GM12878 (cell line): ENCODE results near the gene TRIM46. TPM values are rescaled to one million over a fixed set of nuclear protein-coding genes. Genes with fewer than 3 reads are reported as not detected.

Source experiments
- ATAC-seq: fragments of 200-7000 bp; cut with Tn5 transposase; 3 replicates; pipeline ENCODE4 v1.9.1; 2020; ENCODE audit warnings: mild to moderate bottlenecking, moderate library complexity
- BruUV-seq: library from RNA; stranded (reverse); fragments of 400-500 nt; replicated peaks from 2 replicates; lab custom pipeline; 2021; lab: Mats Ljungman, UMichigan
- CTCF ChIA-PET: fragments of 300-600 bp; sonication (Branson Sonifier 250); formaldehyde crosslinking; extraction: SDS; loops from one replicate; lab custom pipeline; 2021; ENCODE audit warnings: inconsistent platforms; lab: Yijun Ruan, JAX
- POLR2A ChIA-PET: fragments of 350-600 bp; formaldehyde crosslinking; extraction: SDS; loops from one replicate; lab custom pipeline; 2021; ENCODE audit warnings: inconsistent platforms; lab: Charles Lee
- RAD21 ChIA-PET: fragments of 300-600 bp; sonication (Branson Sonifier 250); formaldehyde crosslinking; loops from one replicate; lab custom pipeline; 2023; ENCODE audit warnings: antibody characterized with exemption; ENCODE audit not compliant: unreplicated experiment; lab: Charles Lee
- SMC1A ChIA-PET: fragments of 300-600 bp; sonication (Branson Sonifier 250); formaldehyde crosslinking; loops from one replicate; lab custom pipeline; 2023; ENCODE audit not compliant: unreplicated experiment, uncharacterized antibody; lab: Charles Lee
- DNase-seq: peaks from one replicate; pipeline ENCODE4 v3.0.0-alpha.2; 2011; ENCODE audit warnings: low read depth, low spot score
- FAIRE-seq: peaks from 3 replicates; lab custom pipeline; 2011; peaks lifted over from hg19 to GRCh38; lab: Jason Lieb, UNC
- H2AFZ ChIP-seq: 2 replicates; pipeline ENCODE4 v1.6.0; 2011; ENCODE audit warnings: low read depth, low read length, control low read depth; ENCODE audit not compliant: control insufficient read depth
- H3K27ac ChIP-seq: 2 replicates; pipeline ENCODE4 v1.5.1; 2011; ENCODE audit warnings: control low read depth; ENCODE audit not compliant: control insufficient read depth, insufficient read depth
- H3K27me3 ChIP-seq, 2 experiments: replicated peaks in 1 of 2; 2 replicates each; pipeline versions ENCODE4 v1.6.0 to v1.6.1; 2011; ENCODE audit warnings: low read length in 1 of 2; ENCODE audit not compliant: control insufficient read depth in 2 of 2, insufficient read depth in 2 of 2
- H3K36me3 ChIP-seq, 2 experiments: 2 replicates each; pipeline ENCODE4 v1.5.1; 2011; ENCODE audit warnings: low read length in 1 of 2; ENCODE audit not compliant: control insufficient read depth in 2 of 2, insufficient read depth in 2 of 2
- H3K4me1 ChIP-seq: 2 replicates; pipeline ENCODE4 v1.6.1; 2011; ENCODE audit warnings: mild to moderate bottlenecking, low read length, moderate library complexity, mixed read lengths; ENCODE audit not compliant: control insufficient read depth, insufficient read depth
- H3K4me2 ChIP-seq: 2 replicates; pipeline ENCODE4 v1.6.0; 2011; ENCODE audit warnings: control low read depth; ENCODE audit not compliant: control insufficient read depth, insufficient read depth
- H3K4me3 ChIP-seq: fragments of 200-600 bp; sonication (generic); 2 replicates; pipeline ENCODE4 v1.5.1; 2016
- H3K79me2 ChIP-seq: 2 replicates; pipeline ENCODE4 v1.6.0; 2011; ENCODE audit warnings: low read length; ENCODE audit not compliant: control insufficient read depth, insufficient read depth
- H3K9ac ChIP-seq: 2 replicates; pipeline ENCODE4 v1.8.0; 2011; ENCODE audit warnings: low read length, control low read depth, mixed read lengths; ENCODE audit not compliant: control insufficient read depth, insufficient read depth
- H3K9me3 ChIP-seq: replicated peaks from 3 replicates; pipeline ENCODE4 v1.5.1; 2011; ENCODE audit warnings: mild to moderate bottlenecking, low read length; ENCODE audit not compliant: control insufficient read depth, insufficient read depth
- H4K20me1 ChIP-seq: 2 replicates; pipeline ENCODE4 v1.6.0; 2011; ENCODE audit not compliant: control insufficient read depth, insufficient read depth
- NFIC ChIP-seq: IDR thresholded peaks from 2 replicates; pipeline ENCODE4 v1.6.1; 2012; ENCODE audit warnings: low read depth, mild to moderate bottlenecking, inconsistent platforms, low read length, moderate library complexity
- RAD21 ChIP-seq: IDR thresholded peaks from 2 replicates; pipeline ENCODE4 v1.6.1; 2011; ENCODE audit warnings: mild to moderate bottlenecking, low read depth, low read length, moderate library complexity; ENCODE audit not compliant: insufficient read depth
- RAD51 ChIP-seq: fragments of 450-650 bp; IDR thresholded peaks from 2 replicates; pipeline ENCODE4 v1.6.1; 2016; ENCODE audit warnings: moderate library complexity, mild to moderate bottlenecking, inconsistent platforms
- TCF3 ChIP-seq: IDR thresholded peaks from 2 replicates; pipeline ENCODE4 v1.6.1; 2012; ENCODE audit warnings: low read depth, mild to moderate bottlenecking, low read length, borderline replicate concordance; ENCODE audit not compliant: insufficient read depth
- WGBS: methylation state at CpG from one replicate; pipeline ENCODE4 v1.1.6; 2016; ENCODE audit warnings: low lambda C conversion rate; ENCODE audit not compliant: insufficient replicate concordance, insufficient coverage; ENCODE audit errors: missing lambda C conversion rate; 5-methylcytosine and 5-hydroxymethylcytosine counted together
- in situ Hi-C: fragments of 300-500 bp; cut with MboI; formaldehyde crosslinking; loops from 9 replicates; pipeline ENCODE4 v1.14.3; 2018; ENCODE audit warnings: mixed read lengths
- intact Hi-C: fragments of 100-400 bp; cut with micrococcal nuclease; formaldehyde crosslinking; loops from one replicate; pipeline ENCODE4 v1.14.2; 2022; ENCODE audit not compliant: unreplicated experiment
- polyA plus RNA-seq, 11 experiments: library from polyadenylated mRNA; depleted of rRNA in 4 of 11; unstranded in 6 of 11; stranded (reverse) in 5 of 11; fragments of >200 nt; fragmentation: Nextera tagmentation in 4 of 11; fragmentation: Illumina TruSeq in 1 of 11; extraction: Ambion mirVana in 4 of 11; extraction: Trizol in 1 of 11; gene quantifications; 1 replicate in 1 of 11; 2 replicates in 10 of 11; pipeline versions ENCODE4 v1.2.1 to v1.2.3, GENCODE V29; 2011 to 2016; ENCODE audit warnings: inconsistent platforms in 2 of 11, missing spikeins in 2 of 11, low read depth in 1 of 11
- total RNA-seq, 4 experiments: library from RNA; depleted of rRNA in 3 of 4; stranded (reverse); fragments of >200 nt in 3 of 4; fragmentation: Illumina TruSeq in 1 of 4; extraction: Trizol in 1 of 4; gene quantifications; 2 replicates each; pipeline versions ENCODE4 v1.2.1 to v1.2.3, GENCODE V29; 2013 to 2021
- TF ChIP-seq, protein P1 (sequence below): fragments of 450-650 bp; formaldehyde crosslinking; IDR thresholded peaks from 2 replicates; pipeline ENCODE4 v1.4.0; 2022; ENCODE audit warnings: mild to moderate bottlenecking, moderate library complexity
- TF ChIP-seq, protein P2 (sequence below), 3 experiments: IDR thresholded peaks in 2 of 3; conservative IDR thresholded peaks in 1 of 3; 2 replicates each; pipeline ENCODE4 v1.5.1; 2011; ENCODE audit warnings: low read depth in 3 of 3, low read length in 3 of 3, mild to moderate bottlenecking in 3 of 3, control low read depth in 2 of 3, moderate library complexity in 2 of 3, inconsistent platforms in 1 of 3, mixed read lengths in 1 of 3; ENCODE audit not compliant: control insufficient read depth in 2 of 3, insufficient read depth in 1 of 3; ENCODE audit errors: extremely low read depth in 1 of 3
- TF ChIP-seq, protein P3 (sequence below): fragments of 450-650 bp; IDR thresholded peaks from 2 replicates; pipeline ENCODE4 v1.6.1; 2017; ENCODE audit warnings: mild to moderate bottlenecking

Gene TRIM46
- total and polyA plus RNA-seq, 10 of the 15 experiments (the other 5 are each of a cell fraction or from before 2014, with no cell fraction given), result 0.08 to 3.1 (median 0.97) TPM

DNA sequence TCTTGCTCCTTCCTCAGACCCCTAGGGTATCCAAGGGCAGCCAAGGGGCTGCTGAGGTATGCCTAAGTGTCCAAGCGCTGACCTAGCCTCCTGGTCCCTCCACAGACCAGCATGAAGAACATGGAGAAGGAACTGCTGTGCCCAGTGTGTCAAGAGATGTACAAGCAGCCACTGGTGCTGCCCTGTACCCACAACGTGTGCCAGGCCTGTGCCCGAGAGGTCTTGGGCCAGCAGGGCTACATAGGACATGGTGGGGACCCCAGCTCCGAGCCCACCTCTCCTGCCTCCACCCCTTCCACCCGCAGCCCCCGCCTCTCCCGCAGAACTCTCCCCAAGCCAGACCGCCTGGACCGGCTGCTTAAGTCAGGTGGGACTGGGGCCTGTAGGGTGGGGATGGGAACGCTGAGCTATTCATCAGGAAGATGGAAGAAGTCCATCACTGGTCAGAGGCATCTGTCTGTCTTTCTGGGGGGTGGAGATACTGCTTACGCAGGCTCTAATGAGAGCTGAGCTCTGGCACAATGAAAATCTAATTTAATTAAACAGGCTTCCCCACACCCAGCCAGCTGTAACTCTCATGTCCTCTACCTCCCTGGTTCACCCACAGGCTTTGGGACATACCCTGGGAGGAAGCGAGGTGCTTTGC, 1.8 kb downstream of the TRIM46 start:
- CTCF ChIA-PET, result interaction anchor here (0.9 to 12.1 kb wide), 16 partner anchors 10 to 90 kb away, joined by 3 to 284 read pairs (median 5); a partner anchor contains a TSS
- SMC1A ChIA-PET, result interaction anchor here (0.9 to 4.7 kb wide), 5 partner anchors 10 to 51 kb away, joined by 3 to 46 read pairs (median 6); no protein-coding TSS in a partner anchor
- intact Hi-C loops, result no loop called here

DNA sequence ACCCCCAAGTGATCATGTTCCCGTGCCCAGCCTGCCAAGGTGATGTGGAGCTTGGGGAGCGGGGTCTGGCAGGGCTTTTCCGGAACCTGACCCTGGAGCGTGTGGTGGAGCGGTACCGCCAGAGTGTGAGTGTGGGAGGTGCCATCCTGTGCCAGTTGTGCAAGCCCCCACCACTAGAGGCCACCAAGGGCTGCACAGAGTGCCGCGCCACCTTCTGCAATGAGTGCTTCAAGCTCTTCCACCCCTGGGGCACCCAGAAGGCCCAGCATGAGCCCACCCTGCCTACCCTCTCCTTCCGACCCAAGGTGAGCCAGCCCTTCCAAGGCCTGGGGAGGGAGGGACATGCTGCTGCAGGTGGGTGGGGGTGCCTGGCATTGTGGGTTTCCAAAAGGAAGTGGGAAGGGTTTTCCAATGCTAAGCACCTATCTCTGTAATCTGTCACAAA, 2.3 kb downstream of the TRIM46 start:
- H3K27ac ChIP-seq, result no peak overlapping the region
- in situ Hi-C loops, result no loop called here
- RAD21 ChIA-PET, result interaction anchor here (1.1 to 4.8 kb wide), 6 partner anchors 10 to 148 kb away, joined by 4 to 77 read pairs (median 6); partner anchors contain the start of gene THBS3

More for the DNA sequence above, 1.8 kb downstream of the TRIM46 start:
- ATAC-seq (no peak), DNase-seq (no peak), FAIRE-seq (no peak)
- Histone ChIP-seq H4K20me1 (no peaks in the 10 kb centered on the region), H3K36me3 (peaks cover 0 to under 1% of the 10 kb centered on the region in 2 experiments; a peak in 1 of 4 replicates), H3K27ac (no peak overlapping the region), H3K4me2 (no peak overlapping the region), H3K27me3 (no peaks in the 10 kb centered on the region), H3K9me3 (no peaks in the 10 kb centered on the region; the same call in 2 of the 3 replicates), H3K79me2 (peaks cover 12% of the 10 kb centered on the region), H3K4me3 (no peak overlapping the region), H3K9ac (no peak overlapping the region)
- BruUV-seq, result no TSS peak
- POLR2A ChIA-PET, result interaction anchor here (0.5 to 7.4 kb wide), 6 partner anchors 8 to 191 kb away, joined by 3 to 77 read pairs (median 7); no protein-coding TSS in a partner anchor
- WGBS, result 62% methylated on average over 12 of the region's 12 CpGs
- no peak for TF ChIP-seq NFIC
- no peak for TF ChIP-seq RAD21
- no peak for TF ChIP-seq TCF3
- TF ChIP-seq RAD51, result no peak
- TF ChIP-seq, all 136 proteins: peak for 0
- Histone ChIP-seq H2AFZ (no peak overlapping the region), H3K4me1 (peaks cover 26% of the 10 kb centered on the region)
- RAD21 ChIA-PET, result interaction anchor here (1.1 to 4.8 kb wide), 8 partner anchors 10 to 149 kb away, joined by 4 to 77 read pairs (median 6); partner anchors contain the start of gene THBS3
- in situ Hi-C loops, result no loop called here

More for the DNA sequence above, 2.3 kb downstream of the TRIM46 start:
- DNase-seq, result no peak
- 50% methylated on average over 9 of the region's 9 CpGs for WGBS
- no TSS peak for BruUV-seq
- peaks cover 26% of the 10 kb centered on the region for H3K4me1 ChIP-seq
- TF ChIP-seq, protein P1, sequence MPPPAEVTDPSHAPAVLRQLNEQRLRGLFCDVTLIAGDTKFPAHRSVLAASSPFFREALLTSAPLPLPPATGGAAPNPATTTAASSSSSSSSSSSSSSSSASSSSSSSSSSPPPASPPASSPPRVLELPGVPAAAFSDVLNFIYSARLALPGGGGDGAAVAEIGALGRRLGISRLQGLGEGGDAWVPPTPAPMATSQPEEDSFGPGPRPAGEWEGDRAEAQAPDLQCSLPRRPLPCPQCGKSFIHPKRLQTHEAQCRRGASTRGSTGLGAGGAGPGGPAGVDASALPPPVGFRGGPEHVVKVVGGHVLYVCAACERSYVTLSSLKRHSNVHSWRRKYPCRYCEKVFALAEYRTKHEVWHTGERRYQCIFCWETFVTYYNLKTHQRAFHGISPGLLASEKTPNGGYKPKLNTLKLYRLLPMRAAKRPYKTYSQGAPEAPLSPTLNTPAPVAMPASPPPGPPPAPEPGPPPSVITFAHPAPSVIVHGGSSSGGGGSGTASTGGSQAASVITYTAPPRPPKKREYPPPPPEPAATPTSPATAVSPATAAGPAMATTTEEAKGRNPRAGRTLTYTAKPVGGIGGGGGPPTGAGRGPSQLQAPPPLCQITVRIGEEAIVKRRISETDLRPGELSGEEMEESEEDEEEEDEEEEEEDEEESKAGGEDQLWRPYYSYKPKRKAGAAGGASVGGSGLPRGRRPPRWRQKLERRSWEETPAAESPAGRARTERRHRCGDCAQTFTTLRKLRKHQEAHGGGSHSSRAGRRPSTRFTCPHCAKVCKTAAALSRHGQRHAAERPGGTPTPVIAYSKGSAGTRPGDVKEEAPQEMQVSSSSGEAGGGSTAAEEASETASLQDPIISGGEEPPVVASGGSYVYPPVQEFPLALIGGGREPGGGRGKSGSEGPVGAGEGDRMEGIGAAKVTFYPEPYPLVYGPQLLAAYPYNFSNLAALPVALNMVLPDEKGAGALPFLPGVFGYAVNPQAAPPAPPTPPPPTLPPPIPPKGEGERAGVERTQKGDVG, result no peak
- TF ChIP-seq, protein P2, sequence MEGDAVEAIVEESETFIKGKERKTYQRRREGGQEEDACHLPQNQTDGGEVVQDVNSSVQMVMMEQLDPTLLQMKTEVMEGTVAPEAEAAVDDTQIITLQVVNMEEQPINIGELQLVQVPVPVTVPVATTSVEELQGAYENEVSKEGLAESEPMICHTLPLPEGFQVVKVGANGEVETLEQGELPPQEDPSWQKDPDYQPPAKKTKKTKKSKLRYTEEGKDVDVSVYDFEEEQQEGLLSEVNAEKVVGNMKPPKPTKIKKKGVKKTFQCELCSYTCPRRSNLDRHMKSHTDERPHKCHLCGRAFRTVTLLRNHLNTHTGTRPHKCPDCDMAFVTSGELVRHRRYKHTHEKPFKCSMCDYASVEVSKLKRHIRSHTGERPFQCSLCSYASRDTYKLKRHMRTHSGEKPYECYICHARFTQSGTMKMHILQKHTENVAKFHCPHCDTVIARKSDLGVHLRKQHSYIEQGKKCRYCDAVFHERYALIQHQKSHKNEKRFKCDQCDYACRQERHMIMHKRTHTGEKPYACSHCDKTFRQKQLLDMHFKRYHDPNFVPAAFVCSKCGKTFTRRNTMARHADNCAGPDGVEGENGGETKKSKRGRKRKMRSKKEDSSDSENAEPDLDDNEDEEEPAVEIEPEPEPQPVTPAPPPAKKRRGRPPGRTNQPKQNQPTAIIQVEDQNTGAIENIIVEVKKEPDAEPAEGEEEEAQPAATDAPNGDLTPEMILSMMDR (IDR thresholded peaks at IDR 0.05 in 2 of 3, conservative IDR thresholded peaks at IDR 0.05 in 1 of 3; ENCODE audit: control insufficient read depth in 2 of 3, extremely low read depth in 1 of 3, insufficient read depth in 1 of 3, low read depth in 3 of 3, low read length in 3 of 3), result peak in 2 of 3 experiments; percentile 6 to 21; a peak in 1 of 6 replicates
- TF ChIP-seq, protein P3, sequence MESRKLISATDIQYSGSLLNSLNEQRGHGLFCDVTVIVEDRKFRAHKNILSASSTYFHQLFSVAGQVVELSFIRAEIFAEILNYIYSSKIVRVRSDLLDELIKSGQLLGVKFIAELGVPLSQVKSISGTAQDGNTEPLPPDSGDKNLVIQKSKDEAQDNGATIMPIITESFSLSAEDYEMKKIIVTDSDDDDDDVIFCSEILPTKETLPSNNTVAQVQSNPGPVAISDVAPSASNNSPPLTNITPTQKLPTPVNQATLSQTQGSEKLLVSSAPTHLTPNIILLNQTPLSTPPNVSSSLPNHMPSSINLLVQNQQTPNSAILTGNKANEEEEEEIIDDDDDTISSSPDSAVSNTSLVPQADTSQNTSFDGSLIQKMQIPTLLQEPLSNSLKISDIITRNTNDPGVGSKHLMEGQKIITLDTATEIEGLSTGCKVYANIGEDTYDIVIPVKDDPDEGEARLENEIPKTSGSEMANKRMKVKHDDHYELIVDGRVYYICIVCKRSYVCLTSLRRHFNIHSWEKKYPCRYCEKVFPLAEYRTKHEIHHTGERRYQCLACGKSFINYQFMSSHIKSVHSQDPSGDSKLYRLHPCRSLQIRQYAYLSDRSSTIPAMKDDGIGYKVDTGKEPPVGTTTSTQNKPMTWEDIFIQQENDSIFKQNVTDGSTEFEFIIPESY, result 0 out of 2 replicates have a peak, but pooled peaks have one; percentile 43
- no peak for FAIRE-seq
- intact Hi-C loops, result loop anchor here (1.0 kb wide), 1 partner anchor 50 kb away; no protein-coding TSS in a partner anchor
- POLR2A ChIA-PET, result interaction anchor here (0.6 to 7.4 kb wide), 4 partner anchors 17 to 191 kb away, joined by 3 to 77 read pairs (median 18); no protein-coding TSS in a partner anchor
- H3K9ac ChIP-seq, result no peak overlapping the region
- H3K4me2 ChIP-seq, result no peak overlapping the region
- H3K9me3 ChIP-seq, result no peaks in the 10 kb centered on the region; the same call in 2 of the 3 replicates
- no peak overlapping the region for H3K4me3 ChIP-seq
- H3K36me3 ChIP-seq, result no peaks in the 10 kb centered on the region
- no peak for ATAC-seq
- CTCF ChIA-PET, result interaction anchor here (1.1 to 9.7 kb wide), 7 partner anchors 9 to 91 kb away, joined by 4 to 244 read pairs (median 10); no protein-coding TSS in a partner anchor
- H2AFZ ChIP-seq, result no peak overlapping the region
- SMC1A ChIA-PET, result interaction anchor here (0.9 to 4.7 kb wide), 4 partner anchors 9 to 51 kb away, joined by 3 to 46 read pairs (median 6); no protein-coding TSS in a partner anchor
- no peaks in the 10 kb centered on the region for H3K27me3 ChIP-seq
- peaks cover 12% of the 10 kb centered on the region for H3K79me2 ChIP-seq
- no peaks in the 10 kb centered on the region for H4K20me1 ChIP-seq
